Cardiac fibroblast (primary cell): ENCODE data around the gene FAM171A2.
"Not testable (repeated sequence)": the region's sequence is repeated elsewhere in the genome, so short reads cannot be mapped to it uniquely, and the experiment has no call there.

Source experiments
- DNase-seq, 2 donors: peaks; one replicate each; pipeline versions ENCODE4 v3.0.0 to v3.0.0-alpha.2; 2010; ENCODE audit warnings: low read depth in 2 of 2
- H3K4me3 ChIP-seq, 2 donors: replicated peaks in 1 of 2; 1 replicate in 1 of 2; 2 replicates in 1 of 2; pipeline ENCODE4 v1.5.1; 2011; ENCODE audit warnings: low read depth in 2 of 2, low read length in 2 of 2, mild to moderate bottlenecking in 2 of 2, moderate library complexity in 1 of 2
- TF ChIP-seq, protein P1 (sequence below): IDR thresholded peaks from one replicate; pipeline ENCODE4 v1.5.1; 2011; ENCODE audit warnings: low read depth, mild to moderate bottlenecking, low read length, inconsistent platforms

The FAM171A2 gene

DNA sequence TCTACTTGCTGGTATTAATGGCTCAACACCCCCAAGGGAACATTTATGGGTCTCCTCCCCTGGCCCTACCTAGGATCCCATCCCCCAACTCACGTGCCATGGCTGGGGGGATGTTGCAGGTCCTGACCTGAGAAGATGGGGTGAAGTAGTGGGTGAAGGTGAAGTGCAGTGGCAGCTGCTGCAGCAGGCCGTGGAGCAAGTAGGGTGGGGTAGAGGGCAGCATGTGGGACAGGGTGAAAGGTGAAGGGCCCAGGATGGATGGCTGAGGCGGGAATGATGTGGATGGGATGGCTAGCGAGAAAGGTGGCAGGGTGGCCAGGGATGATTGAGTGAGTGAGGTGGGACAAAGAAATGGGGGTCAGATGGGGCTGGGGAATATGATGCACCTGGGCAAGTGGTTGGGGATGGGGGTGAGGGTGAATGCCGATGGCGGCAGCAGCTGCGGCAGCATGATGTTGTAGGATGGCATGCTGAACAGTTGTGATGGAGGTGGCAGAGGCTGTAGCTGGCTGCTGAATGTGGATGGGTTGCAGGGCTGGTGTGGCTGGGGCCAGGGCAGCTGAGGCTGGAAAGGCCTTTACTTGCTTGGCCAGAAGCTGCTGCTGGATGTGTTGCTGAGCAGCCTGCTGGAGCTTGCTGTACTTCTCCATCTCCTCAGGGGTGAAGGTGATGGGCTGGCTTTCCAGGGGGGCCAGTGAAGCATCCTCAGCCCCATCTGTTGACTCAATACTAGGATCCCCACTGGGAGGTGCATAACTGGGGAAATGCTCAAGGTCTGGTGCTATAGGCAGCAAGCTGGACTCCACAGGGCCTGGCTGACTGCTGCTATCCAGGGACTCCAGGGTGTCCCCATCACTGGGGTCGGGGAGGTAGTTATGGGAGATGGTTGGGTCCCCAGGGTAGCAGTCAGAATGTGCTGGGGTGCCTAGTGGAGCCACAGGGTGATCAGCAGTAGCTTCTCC, 34.1 kb upstream of the FAM171A2 start:
- TF ChIP-seq, protein P1, sequence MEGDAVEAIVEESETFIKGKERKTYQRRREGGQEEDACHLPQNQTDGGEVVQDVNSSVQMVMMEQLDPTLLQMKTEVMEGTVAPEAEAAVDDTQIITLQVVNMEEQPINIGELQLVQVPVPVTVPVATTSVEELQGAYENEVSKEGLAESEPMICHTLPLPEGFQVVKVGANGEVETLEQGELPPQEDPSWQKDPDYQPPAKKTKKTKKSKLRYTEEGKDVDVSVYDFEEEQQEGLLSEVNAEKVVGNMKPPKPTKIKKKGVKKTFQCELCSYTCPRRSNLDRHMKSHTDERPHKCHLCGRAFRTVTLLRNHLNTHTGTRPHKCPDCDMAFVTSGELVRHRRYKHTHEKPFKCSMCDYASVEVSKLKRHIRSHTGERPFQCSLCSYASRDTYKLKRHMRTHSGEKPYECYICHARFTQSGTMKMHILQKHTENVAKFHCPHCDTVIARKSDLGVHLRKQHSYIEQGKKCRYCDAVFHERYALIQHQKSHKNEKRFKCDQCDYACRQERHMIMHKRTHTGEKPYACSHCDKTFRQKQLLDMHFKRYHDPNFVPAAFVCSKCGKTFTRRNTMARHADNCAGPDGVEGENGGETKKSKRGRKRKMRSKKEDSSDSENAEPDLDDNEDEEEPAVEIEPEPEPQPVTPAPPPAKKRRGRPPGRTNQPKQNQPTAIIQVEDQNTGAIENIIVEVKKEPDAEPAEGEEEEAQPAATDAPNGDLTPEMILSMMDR, result no peak
- DNase-seq, result no peak
- no peak overlapping the region for H3K4me3 ChIP-seq

DNA sequence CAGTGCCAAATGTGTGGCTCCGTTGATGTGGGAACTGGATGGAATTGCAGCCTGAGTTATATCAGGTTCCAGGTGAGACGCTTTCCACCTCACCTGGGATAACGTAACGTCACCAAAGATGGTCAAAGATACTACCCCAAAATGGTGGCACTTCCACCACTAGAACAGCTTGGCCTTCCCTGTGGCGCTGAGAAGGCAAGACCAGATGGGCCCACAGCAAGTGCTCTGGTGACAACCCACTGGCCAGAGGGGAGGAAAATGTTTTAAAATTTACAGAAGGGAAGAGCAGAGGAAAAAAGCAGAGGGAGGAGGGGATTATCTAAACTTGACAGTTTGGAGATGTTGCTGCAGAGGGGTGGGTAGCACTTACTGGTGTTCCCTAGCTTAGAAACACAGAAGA, 33.3 kb upstream of the FAM171A2 start:
- TF ChIP-seq, protein P1, result no peak
- H3K4me3 ChIP-seq, result no peak overlapping the region
- no peak for DNase-seq

DNA sequence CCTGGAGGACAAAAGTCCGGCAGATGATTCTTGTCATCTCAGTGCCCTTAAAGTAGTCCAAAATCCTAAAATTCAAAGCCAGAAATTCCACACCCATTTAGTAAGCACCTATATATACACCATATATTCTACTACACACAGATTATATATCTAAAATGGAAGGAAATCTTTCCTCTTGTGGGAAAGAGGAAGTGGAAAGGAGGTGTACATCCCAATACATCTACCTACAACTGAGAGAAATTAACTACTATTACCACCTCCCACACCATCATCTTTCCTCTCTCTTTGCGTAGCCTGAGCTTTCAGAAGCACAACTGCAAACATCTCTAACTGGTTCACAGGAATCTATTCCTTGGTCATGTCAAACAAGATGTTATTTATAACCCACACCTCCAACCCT, 31.2 kb upstream of the FAM171A2 start:
- TF ChIP-seq, protein P1, result no peak
- no peak for DNase-seq
- no peak overlapping the region for H3K4me3 ChIP-seq

DNA sequence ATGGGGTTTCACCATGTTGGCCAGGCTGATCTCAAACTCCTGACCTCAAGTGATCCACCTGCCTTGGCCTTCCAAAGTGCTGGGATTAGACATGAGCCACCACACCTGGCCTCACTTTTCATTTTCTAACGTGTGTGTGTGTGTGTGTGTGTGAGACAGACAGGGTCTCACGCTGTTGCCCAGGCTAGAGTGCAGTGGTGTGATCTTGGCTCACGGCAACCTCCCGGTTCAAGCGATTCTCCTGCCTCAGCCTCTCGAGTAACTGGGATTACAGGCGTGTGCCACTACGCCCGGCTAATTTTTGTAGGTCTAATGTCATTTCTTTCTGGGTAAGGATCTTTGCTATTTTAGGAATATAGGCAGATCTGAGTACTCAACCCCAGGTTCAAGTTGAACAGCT, 30.5 kb upstream of the FAM171A2 start:
- DNase-seq, result not testable (repeated sequence)

DNA sequence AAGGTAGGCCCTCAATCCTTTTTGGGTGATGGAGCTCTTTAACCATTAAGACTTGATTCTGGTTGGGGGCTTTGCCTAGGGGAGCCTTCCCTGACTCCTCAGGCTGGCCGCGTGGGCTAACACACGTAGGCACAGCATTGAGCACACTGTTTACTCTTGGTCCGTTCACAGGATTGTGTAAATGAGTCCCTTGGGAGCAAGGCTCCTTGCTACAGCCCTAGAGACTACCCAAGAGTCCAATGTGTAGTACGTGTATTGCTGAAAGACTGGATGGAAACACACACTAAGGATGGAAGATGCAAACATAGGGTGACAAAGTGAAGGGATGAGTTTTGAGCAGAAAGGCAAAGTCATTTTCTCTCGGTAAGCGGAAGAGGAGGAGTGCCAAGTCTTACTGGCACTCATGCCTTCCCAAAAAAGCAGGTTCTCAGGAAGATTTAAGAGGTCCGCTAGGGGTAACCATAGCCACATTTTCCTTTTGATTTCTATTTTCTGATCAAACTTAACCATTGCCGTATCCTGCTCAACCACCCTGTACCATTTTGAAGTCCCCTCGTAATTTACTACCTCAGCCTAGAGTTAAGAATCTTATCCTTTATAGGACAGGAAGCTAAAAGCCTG, 26.7 kb upstream of the FAM171A2 start:
- H3K4me3 ChIP-seq, result no peak overlapping the region
- peak in 1 of 2 donors; percentile 25 for DNase-seq
- TF ChIP-seq, protein P1, result no peak

More for the DNA sequence above, 30.5 kb upstream of the FAM171A2 start:
- H3K4me3 ChIP-seq, result not testable (repeated sequence)

DNA sequence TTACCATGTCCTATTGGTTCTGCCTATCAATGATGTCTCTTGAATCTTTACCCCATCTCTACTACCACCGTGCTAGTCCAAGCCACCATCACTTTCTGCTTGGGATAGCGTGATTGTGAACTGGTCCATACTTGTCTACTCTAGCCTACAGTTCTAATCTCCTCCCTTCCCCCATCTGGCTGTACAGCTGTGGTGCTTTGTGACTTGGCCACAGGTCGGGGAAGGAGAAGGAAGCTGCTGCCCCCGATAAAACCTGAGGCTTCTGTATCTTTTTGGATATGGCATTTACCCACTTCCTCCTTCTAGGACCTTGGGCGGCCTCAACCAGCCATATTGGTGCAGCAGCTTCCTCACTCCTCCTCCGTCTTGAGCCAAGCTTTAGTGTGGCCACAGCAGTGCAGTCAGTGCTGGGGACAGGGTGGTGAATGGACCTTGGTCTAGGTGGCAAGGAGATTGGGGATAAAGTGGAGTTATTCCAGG, 26.1 kb upstream of the FAM171A2 start:
- no peak overlapping the region for H3K4me3 ChIP-seq
- TF ChIP-seq, protein P1, result no peak
- DNase-seq, result no peak

DNA sequence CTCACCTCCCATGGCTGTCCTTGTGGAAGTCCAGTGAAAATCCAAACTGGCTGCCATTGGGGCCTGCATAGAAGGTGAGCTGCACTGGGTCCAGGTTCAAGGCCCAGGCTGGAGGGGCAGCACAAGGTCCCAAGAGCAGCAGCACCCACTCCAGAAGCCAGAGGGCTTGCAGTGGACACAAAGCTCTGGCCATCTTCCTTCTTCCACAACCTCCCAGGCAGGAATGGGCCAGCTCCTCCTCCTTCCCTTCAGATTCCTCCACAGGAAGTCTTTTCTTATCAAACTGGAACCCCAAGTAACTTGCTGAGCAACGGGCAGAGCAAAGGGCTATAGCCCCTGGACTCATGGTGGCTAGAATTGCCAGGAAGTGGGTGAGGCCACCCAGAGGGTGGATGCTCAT, 25.6 kb upstream of the FAM171A2 start, which contains the start of gene ITGA2B:
TSS of gene ITGA2B (minus strand) at position 369 of the 400 bp plus-strand sequence. CDS start at position 193, 176 bp downstream.
- no peak within 1 kb of the TSS for H3K4me3 ChIP-seq
- DNase-seq, result no peak
- TF ChIP-seq, protein P1, result no peak
